Left ventricle myocardium inferior (tissue), 1 donor: Measurements from ENCODE around the gene EZR. TPM values are rescaled to one million over a fixed set of nuclear protein-coding genes. Genes with fewer than 3 reads are reported as not detected.

Experiments used
- DNase-seq: peaks from one replicate; pipeline ENCODE4 v3.0.0-alpha.2; 2020
- H3K27ac ChIP-seq: fragments of 200-600 bp; replicated peaks from 2 replicates; pipeline ENCODE4 v1.8.0; 2021
- H3K27me3 ChIP-seq: fragments of 200-600 bp; 2 replicates; pipeline ENCODE4 v1.8.0; 2021; ENCODE audit warnings: low read depth
- H3K36me3 ChIP-seq: fragments of 200-600 bp; 2 replicates; pipeline ENCODE4 v1.8.0; 2021
- H3K4me1 ChIP-seq: fragments of 200-600 bp; 2 replicates; pipeline ENCODE4 v1.8.0; 2021
- H3K4me3 ChIP-seq: fragments of 200-600 bp; 2 replicates; pipeline ENCODE4 v1.8.0; 2021; ENCODE audit warnings: mild to moderate bottlenecking, moderate library complexity
- H3K9me3 ChIP-seq: fragments of 200-600 bp; replicated peaks from 2 replicates; pipeline ENCODE4 v1.8.0; 2021
- intact Hi-C: fragments of 100-400 bp; cut with micrococcal nuclease; formaldehyde crosslinking; loops from one replicate; pipeline ENCODE4 v1.11.0; 2022
- long read RNA-seq: library from polyadenylated mRNA; unstranded; transcript quantifications from one replicate; pipeline ENCODE4 v2.0.0, GENCODE V29; 2021
- total RNA-seq: library from RNA; stranded (reverse); fragmentation: NEBNext Ultra II Directional; extraction: Animal tissue kit (Norgen Biotek cat#: 25700); gene quantifications from one replicate; pipeline ENCODE4 v1.2.1, GENCODE V29; 2021
- TF ChIP-seq, protein P1 (sequence below): fragments of 200-600 bp; IDR thresholded peaks from 2 replicates; pipeline ENCODE4 v1.8.0; 2021; ENCODE audit warnings: antibody characterized with exemption, mild to moderate bottlenecking, borderline replicate concordance
- donor health status: DM: no; HTN: yes; CAD: no; lungs with severe emphysema.

EZR gene
- 242 TPM for total RNA-seq
- long read RNA-seq, transcript EZR-202 (14 exons, 3,096 nt), result major isoform, 524 of 903 reads
- long read RNA-seq, transcript EZR-201 (13 exons, 3,068 nt), result minor isoform, 291 of 903 reads
- long read RNA-seq, partial matches to known transcripts, result 46 of 903 reads
- long read RNA-seq, other reads (novel, unspliced or antisense), result 42 of 903 reads

DNA sequence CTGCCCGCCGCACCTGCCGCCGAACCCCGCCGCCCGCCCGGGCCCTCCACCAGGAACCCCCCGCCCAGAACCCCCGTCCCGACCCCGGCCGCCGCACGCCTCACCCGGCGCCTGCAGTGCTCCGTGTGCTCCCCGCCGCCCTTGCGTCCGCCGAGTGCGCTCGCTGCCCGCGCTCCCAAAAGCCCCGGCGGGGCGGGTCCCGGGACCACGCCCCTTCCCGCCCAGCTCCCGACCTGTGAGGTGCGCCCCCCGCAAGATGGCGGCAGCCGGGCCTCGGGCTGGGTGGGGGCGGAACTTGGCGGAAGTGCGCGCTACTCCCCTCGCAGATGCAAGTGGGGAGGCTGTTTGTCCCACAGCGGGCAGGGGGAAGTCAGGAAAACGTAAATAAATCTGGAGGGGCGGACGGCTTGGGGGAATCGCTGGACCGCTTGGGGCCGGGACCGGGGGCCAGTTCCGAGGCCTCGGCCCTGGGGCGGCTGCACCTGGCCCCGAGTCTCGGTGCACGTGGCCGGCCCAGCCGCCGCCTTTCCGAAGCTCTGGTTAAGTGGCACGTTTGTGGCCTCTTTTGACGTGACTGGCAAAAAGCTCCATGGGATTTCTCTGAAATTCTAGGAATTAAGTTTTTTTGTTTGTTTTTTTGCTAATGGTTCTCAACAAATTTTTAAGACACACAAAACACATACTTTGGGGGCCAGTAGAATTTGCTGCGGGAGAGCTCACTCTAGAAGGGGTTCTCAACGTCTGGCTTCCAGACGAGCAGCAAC is at the start of gene EZR:
TSS of gene EZR (minus strand) at position 156 of the 764 bp plus-strand sequence. CDS start 1,275 bp downstream, outside the sequence.
- Histone ChIP-seq H3K4me1 (peaks cover 49% of the 10 kb centered on the region), H3K27ac (peak within 1 kb of the TSS; percentile 96), H3K9me3 (no peaks in the 10 kb centered on the region), H3K27me3 (no peaks in the 10 kb centered on the region), H3K4me3 (peak within 1 kb of the TSS; percentile 94), H3K36me3 (no peaks in the 10 kb centered on the region)
- TF ChIP-seq, protein P1, sequence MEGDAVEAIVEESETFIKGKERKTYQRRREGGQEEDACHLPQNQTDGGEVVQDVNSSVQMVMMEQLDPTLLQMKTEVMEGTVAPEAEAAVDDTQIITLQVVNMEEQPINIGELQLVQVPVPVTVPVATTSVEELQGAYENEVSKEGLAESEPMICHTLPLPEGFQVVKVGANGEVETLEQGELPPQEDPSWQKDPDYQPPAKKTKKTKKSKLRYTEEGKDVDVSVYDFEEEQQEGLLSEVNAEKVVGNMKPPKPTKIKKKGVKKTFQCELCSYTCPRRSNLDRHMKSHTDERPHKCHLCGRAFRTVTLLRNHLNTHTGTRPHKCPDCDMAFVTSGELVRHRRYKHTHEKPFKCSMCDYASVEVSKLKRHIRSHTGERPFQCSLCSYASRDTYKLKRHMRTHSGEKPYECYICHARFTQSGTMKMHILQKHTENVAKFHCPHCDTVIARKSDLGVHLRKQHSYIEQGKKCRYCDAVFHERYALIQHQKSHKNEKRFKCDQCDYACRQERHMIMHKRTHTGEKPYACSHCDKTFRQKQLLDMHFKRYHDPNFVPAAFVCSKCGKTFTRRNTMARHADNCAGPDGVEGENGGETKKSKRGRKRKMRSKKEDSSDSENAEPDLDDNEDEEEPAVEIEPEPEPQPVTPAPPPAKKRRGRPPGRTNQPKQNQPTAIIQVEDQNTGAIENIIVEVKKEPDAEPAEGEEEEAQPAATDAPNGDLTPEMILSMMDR, result peak; percentile 15
- intact Hi-C loops, result no loop called here
- peak; percentile 82 for DNase-seq

DNA sequence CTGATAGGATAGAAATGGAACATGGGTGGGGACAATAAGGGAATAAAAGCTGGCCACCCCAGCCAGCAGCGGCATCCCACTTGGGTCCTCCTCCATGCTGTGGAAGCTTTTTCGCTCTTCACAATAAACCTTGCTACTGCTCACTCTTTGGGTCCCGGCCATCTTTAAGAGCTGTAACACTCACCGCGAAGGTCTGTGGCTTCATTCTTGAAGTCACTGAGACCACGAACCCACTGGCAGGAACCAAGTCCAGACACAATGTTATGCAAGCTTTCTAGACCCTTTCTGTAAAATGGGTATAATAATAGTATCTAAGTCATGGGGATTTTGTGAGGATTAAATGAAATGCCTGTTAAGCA is 48.9 kb upstream of the EZR start:
- TF ChIP-seq, protein P1, result no peak
- Histone ChIP-seq H3K36me3 (no peaks in the 10 kb centered on the region), H3K27ac (no peak overlapping the region)

DNA sequence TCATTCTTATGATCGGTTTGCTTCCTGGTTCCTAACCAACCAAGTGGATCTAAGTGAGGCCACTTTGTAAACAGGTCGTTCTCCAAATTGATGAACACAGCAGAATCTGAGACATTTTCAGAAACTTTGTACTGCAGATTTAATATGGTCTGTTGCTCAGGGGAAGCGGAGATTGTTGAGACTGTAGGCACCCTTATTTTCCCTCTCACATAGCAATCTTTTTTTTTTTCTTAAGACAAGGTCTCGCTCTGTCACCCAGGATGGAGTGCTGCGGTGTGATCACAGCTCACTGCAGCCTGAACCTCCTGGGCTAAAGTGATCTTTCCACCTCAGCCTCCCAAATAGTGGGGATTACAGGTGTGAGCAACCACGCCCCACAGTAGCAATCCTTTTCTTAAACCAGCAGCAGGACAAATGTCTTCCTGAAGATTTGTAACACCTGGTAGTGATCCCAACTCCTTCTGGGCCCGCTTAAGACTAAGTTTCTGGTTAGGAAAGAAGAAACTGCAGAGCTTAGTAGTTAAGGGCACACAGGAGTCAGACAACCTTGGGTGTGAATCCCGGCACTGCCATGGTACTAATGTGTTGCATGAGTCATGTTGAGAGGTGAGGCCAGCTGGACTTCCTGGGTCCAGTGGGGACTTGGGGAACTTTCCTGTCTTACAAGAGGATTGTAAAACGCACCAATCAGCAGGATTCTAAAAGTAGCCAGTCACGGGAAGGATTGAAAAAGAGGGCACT is 48.4 kb upstream of the EZR start:
- no peaks in the 10 kb centered on the region for H3K36me3 ChIP-seq
- no peak for DNase-seq
- intact Hi-C loops, result loop anchor here (10.0 kb wide), 1 partner anchor 163 kb away; no protein-coding TSS in a partner anchor
- no peaks in the 10 kb centered on the region for H3K27me3 ChIP-seq
- peaks cover 13% of the 10 kb centered on the region for H3K4me1 ChIP-seq
- TF ChIP-seq, protein P1, result no peak
- no peaks in the 10 kb centered on the region for H3K9me3 ChIP-seq
- no peak overlapping the region for H3K4me3 ChIP-seq
- H3K27ac ChIP-seq, result no peak overlapping the region

More for the DNA sequence above, 48.9 kb upstream of the EZR start:
- Histone ChIP-seq H3K4me1 (peaks cover 13% of the 10 kb centered on the region), H3K4me3 (no peak overlapping the region), H3K27me3 (no peaks in the 10 kb centered on the region), H3K9me3 (no peaks in the 10 kb centered on the region)
- intact Hi-C loops, result loop anchor here (10.0 kb wide), 1 partner anchor 163 kb away; no protein-coding TSS in a partner anchor
- DNase-seq, result no peak

DNA sequence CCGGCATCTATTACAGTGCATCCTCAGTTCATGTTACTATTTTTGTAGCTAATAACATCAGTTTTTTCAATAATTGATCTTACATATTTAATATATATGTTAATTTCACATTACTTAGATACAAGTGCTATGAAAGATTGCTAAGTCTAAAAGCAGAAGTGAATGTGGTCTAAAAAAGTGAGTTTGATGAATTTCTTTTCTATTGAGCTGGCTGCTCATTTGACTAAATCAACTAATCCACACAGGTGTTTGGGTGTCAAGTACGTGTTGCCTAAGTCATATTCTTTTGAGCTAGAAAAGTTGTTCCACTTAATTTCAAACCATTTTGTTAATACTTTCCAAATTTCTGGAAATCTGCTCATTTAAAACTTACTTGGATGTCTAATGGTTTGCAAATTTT is 46.6 kb upstream of the EZR start:
- Histone ChIP-seq H3K4me3 (no peak overlapping the region), H3K27ac (no peak overlapping the region), H3K9me3 (no peaks in the 10 kb centered on the region), H3K36me3 (no peaks in the 10 kb centered on the region), H3K4me1 (peaks cover 13% of the 10 kb centered on the region), H3K27me3 (no peaks in the 10 kb centered on the region)
- TF ChIP-seq, protein P1, result no peak
- DNase-seq, result no peak
- intact Hi-C loops, result loop anchor here (10.0 kb wide), 1 partner anchor 161 kb away; no protein-coding TSS in a partner anchor

DNA sequence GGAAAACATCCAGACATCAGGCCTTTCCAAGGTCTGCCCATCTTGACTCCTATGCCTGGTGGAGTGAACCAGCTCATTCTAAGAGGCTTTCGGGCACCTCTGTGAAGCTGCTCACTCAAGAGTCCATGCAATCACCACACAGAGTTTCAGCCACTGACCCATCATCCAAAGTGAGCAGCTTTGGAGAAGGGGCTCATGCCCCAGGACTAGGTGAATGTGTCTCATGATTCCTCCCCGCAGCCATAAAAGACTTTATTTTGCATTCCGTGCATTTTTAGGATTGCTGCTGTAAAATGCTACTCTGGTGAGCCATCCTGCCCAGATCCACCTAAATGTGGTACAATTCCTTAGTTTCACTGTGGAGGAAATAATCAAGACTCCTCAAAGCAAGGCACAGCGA is 44.5 kb upstream of the EZR start:
- Histone ChIP-seq H3K9me3 (no peaks in the 10 kb centered on the region), H3K4me1 (no peaks in the 10 kb centered on the region), H3K27ac (no peak overlapping the region), H3K36me3 (no peaks in the 10 kb centered on the region), H3K27me3 (no peaks in the 10 kb centered on the region), H3K4me3 (no peak overlapping the region)
- TF ChIP-seq, protein P1, result no peak
- intact Hi-C loops, result loop anchor here (10.0 kb wide), 1 partner anchor 159 kb away; no protein-coding TSS in a partner anchor
- no peak for DNase-seq
